Measurements from ENCODE around the gene SF3A2.
A peak's percentile ranks its signal among the peaks of the same experiment; 100 is the strongest.

Gene SF3A2

DNA sequence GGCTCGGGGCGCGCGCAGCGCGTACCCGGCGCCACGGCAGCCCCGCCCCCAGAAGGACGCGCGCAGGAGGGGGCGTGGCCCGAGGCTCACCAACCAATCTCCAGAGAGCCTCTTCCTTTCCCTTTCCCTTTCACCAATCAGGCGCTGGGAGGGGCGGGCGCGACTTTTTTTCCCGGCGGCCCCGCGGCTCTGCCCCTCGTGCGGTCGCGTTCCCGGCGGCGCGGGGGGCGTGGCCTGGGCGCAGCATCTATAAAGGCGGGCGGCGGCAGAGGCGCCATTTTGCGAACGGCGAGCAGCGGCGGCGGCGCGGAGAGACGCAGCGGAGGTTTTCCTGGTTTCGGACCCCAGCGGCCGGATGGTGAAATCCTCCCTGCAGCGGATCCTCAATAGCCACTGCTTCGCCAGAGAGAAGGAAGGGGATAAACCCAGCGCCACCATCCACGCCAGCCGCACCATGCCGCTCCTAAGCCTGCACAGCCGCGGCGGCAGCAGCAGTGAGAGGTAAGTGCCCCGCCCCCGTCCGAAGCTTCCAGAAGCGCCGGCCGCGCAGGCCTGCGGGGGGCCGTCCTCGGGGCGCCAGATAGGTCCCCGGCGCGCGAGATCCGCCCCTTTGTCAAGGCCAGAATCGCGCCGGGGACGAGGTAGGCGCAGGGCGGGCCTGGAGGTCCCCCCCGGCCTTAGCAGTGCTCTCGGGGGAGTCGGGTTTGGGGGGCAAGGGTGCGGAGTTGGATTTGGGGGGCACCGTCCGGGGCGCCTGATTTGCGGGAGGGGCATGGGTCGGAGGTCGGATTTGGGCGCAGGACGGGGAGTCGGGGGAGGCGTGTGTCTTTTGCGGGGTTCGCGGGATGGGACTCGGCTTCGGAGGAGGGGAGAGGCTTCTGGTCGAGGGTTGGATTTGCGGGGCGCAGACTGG, 32.9 kb downstream of the SF3A2 start (continued):
- TF ChIP-seq ZNF202 (tag by site-specific recombination; IDR thresholded peaks at IDR 0.05; ENCODE audit: borderline replicate concordance), result 0 out of 2 replicates have a peak, but pooled peaks have one; percentile 4
- TF ChIP-seq, protein P1, sequence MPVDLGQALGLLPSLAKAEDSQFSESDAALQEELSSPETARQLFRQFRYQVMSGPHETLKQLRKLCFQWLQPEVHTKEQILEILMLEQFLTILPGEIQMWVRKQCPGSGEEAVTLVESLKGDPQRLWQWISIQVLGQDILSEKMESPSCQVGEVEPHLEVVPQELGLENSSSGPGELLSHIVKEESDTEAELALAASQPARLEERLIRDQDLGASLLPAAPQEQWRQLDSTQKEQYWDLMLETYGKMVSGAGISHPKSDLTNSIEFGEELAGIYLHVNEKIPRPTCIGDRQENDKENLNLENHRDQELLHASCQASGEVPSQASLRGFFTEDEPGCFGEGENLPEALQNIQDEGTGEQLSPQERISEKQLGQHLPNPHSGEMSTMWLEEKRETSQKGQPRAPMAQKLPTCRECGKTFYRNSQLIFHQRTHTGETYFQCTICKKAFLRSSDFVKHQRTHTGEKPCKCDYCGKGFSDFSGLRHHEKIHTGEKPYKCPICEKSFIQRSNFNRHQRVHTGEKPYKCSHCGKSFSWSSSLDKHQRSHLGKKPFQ (tag by site-specific recombination; IDR thresholded peaks at IDR 0.05), result no peak
- no peak for TF ChIP-seq SCRT2 (tag by site-specific recombination; IDR thresholded peaks at IDR 0.05)
- TF ChIP-seq ZNF664 (tag by site-specific recombination; IDR thresholded peaks at IDR 0.05), result no peak
- TF ChIP-seq ZNF211 (tag by site-specific recombination; IDR thresholded peaks at IDR 0.05; ENCODE audit: low read depth), result no peak
- no peak for TF ChIP-seq HOXD13 (CRISPR knock-in tag; IDR thresholded peaks at IDR 0.05; ENCODE audit: borderline replicate concordance)
- TF ChIP-seq ZSCAN16 (tag by site-specific recombination; IDR thresholded peaks at IDR 0.05), result no peak
- TF ChIP-seq ZNF768 (tag by site-specific recombination; IDR thresholded peaks at IDR 0.05), result no peak
- TF ChIP-seq ZNF121 (tag by site-specific recombination; IDR thresholded peaks at IDR 0.05), result no peak
- no peak for TF ChIP-seq ZNF302 (tag by site-specific recombination; IDR thresholded peaks at IDR 0.05; ENCODE audit: low read depth)
- TF ChIP-seq ZNF311 (tag by site-specific recombination; IDR thresholded peaks at IDR 0.05; ENCODE audit: borderline replicate concordance), result no peak
- TF ChIP-seq ZNF514 (tag by site-specific recombination; IDR thresholded peaks at IDR 0.05), result no peak
- no peak for TF ChIP-seq ZNF221 (tag by site-specific recombination; IDR thresholded peaks at IDR 0.05; ENCODE audit: borderline replicate concordance)
- TF ChIP-seq OVOL3 (tag by site-specific recombination; IDR thresholded peaks at IDR 0.05), result no peak
- no peak for TF ChIP-seq ZNF530 (tag by site-specific recombination; IDR thresholded peaks at IDR 0.05; ENCODE audit: low read depth)
- peak; percentile 76 for TF ChIP-seq KLF16 (tag by site-specific recombination; IDR thresholded peaks at IDR 0.05)
- peak; percentile 38; the same call in 1 of the 2 replicates for TF ChIP-seq ZNF391 (tag by site-specific recombination; IDR thresholded peaks at IDR 0.05; ENCODE audit: borderline replicate concordance, low read depth)
- no peak for TF ChIP-seq ZNF610 (tag by site-specific recombination; IDR thresholded peaks at IDR 0.05; ENCODE audit: borderline replicate concordance)
- no peak for TF ChIP-seq ZNF280C (tag by site-specific recombination; IDR thresholded peaks at IDR 0.05)
- TF ChIP-seq PRDM10 (tag by site-specific recombination; IDR thresholded peaks at IDR 0.05), result no peak
- no peak for TF ChIP-seq IKZF3 (tag by site-specific recombination; IDR thresholded peaks at IDR 0.05)
- TF ChIP-seq ZNF266 (tag by site-specific recombination; IDR thresholded peaks at IDR 0.05; ENCODE audit: low read depth), result no peak
- TF ChIP-seq ZFHX2 (tag by site-specific recombination; conservative IDR thresholded peaks at IDR 0.05), result no peak; the same call in 1 of the 2 replicates
- TF ChIP-seq ZNF341 (tag by site-specific recombination; IDR thresholded peaks at IDR 0.05; ENCODE audit: low read depth), result no peak
- TF ChIP-seq ZNF184 (tag by site-specific recombination; IDR thresholded peaks at IDR 0.05), result no peak
- no peak for TF ChIP-seq ZNF239 (tag by site-specific recombination; IDR thresholded peaks at IDR 0.05)
- TF ChIP-seq ATF2 (tag by site-specific recombination; IDR thresholded peaks at IDR 0.05; ENCODE audit: low read depth), result no peak
- TF ChIP-seq KLF10 (tag by site-specific recombination; IDR thresholded peaks at IDR 0.05), result peak; percentile 92
- no peak for TF ChIP-seq ZNF558 (tag by site-specific recombination; IDR thresholded peaks at IDR 0.05)
- no peak for TF ChIP-seq ZNF16 (tag by site-specific recombination; IDR thresholded peaks at IDR 0.05; ENCODE audit: low read depth)
- no peak for TF ChIP-seq ZNF585B (tag by site-specific recombination; IDR thresholded peaks at IDR 0.05)
